HCT116 (cell line): Measurements from ENCODE around the gene SERINC3. TPM values are rescaled to one million over a fixed set of nuclear protein-coding genes. Genes with fewer than 3 reads are reported as not detected.

Source experiments
- ATAC-seq: fragments of 200-7000 bp; cut with Tn5 transposase; 2 replicates; pipeline ENCODE4 v1.9.1; 2020; ENCODE audit warnings: mild to moderate bottlenecking, moderate library complexity
- BruUV-seq: library from RNA; stranded (reverse); fragments of 400-500 nt; replicated peaks from 2 replicates; lab custom pipeline; 2021; lab: Mats Ljungman, UMichigan
- CTCF ChIA-PET: fragments of 300-600 bp; sonication (Branson Sonifier 250); formaldehyde crosslinking; loops from one replicate; lab custom pipeline; 2021; ENCODE audit warnings: antibody characterized with exemption; lab: Charles Lee
- POLR2A ChIA-PET: fragments of 300-600, 350-600 bp; sonication (Branson Sonifier 250); formaldehyde crosslinking; loops from one replicate; lab custom pipeline; 2021; ENCODE audit warnings: antibody characterized with exemption; lab: Charles Lee
- RAD21 ChIA-PET, 2 experiments: fragments of 300-600 bp; sonication (Branson Sonifier 250); formaldehyde crosslinking; loops; one replicate each; lab custom pipeline; 2023; ENCODE audit warnings: low total read pairs in 2 of 2; ENCODE audit not compliant: uncharacterized antibody in 2 of 2, unreplicated experiment in 2 of 2, low non-redundant PET in 1 of 2; lab: Charles Lee
- DNase-seq: peaks from one replicate; pipeline ENCODE4 v3.0.0-alpha.2; 2010; ENCODE audit warnings: low read depth, low spot score
- H2AFZ ChIP-seq: fragments of 200-600 bp; shearing (Covaris generic), sonication (generic); 2 replicates; pipeline ENCODE4 v1.6.1; 2017; ENCODE audit warnings: low read depth, mixed run types, mixed read lengths, antibody characterized with exemption, low read length; ENCODE audit not compliant: poor library complexity, severe bottlenecking
- H3K27ac ChIP-seq: 2 replicates; pipeline ENCODE4 v1.5.1; 2012; ENCODE audit warnings: low read depth, low read length
- H3K27me3 ChIP-seq: fragments of 200-600 bp; sonication (generic); 2 replicates; pipeline ENCODE4 v1.6.1; 2016; ENCODE audit warnings: mixed run types, low read length, mixed read lengths; ENCODE audit not compliant: insufficient read depth
- H3K36me3 ChIP-seq, 2 experiments: fragments of 200-500 bp in 1 of 2; fragments of 200-600 bp in 1 of 2; sonication (Bioruptor generic) in 1 of 2; sonication (generic) in 1 of 2; 2 replicates each; pipeline versions ENCODE4 v1.5.1 to v1.6.1; 2014 to 2016; ENCODE audit warnings: low read length in 2 of 2, inconsistent platforms in 1 of 2, mixed read lengths in 1 of 2, mixed run types in 1 of 2; ENCODE audit not compliant: insufficient read depth in 2 of 2, control insufficient read depth in 1 of 2
- H3K4me1 ChIP-seq, 2 experiments: fragments of 200-600 bp in 1 of 2; sonication (generic) in 1 of 2; 2 replicates each; pipeline versions ENCODE4 v1.5.1 to v1.6.1; 2012 to 2017; ENCODE audit warnings: low read length in 2 of 2, inconsistent platforms in 1 of 2, mild to moderate bottlenecking in 1 of 2, mixed read lengths in 1 of 2, mixed run types in 1 of 2, moderate library complexity in 1 of 2; ENCODE audit not compliant: insufficient read depth in 2 of 2, control insufficient read depth in 1 of 2
- H3K4me2 ChIP-seq: fragments of 200-600 bp; sonication (generic); 2 replicates; pipeline ENCODE4 v1.6.1; 2017; ENCODE audit warnings: mixed run types, low read length, mixed read lengths
- H3K4me3 ChIP-seq, 2 experiments: fragments of 200-600 bp in 1 of 2; sonication (generic) in 1 of 2; replicated peaks in 1 of 2; 2 replicates each; pipeline ENCODE4 v1.5.1; 2011 to 2016; ENCODE audit warnings: low read length in 2 of 2, control low read depth in 1 of 2, low read depth in 1 of 2, mild to moderate bottlenecking in 1 of 2, mixed read lengths in 1 of 2, mixed run types in 1 of 2
- H3K79me2 ChIP-seq: fragments of 200-600 bp; sonication (generic); 2 replicates; pipeline ENCODE4 v1.6.1; 2017; ENCODE audit warnings: mild to moderate bottlenecking, mixed run types, low read length, moderate library complexity, mixed read lengths; ENCODE audit not compliant: insufficient read depth
- H3K9ac ChIP-seq: fragments of 200-600 bp; sonication (generic); 2 replicates; pipeline ENCODE4 v1.6.1; 2016; ENCODE audit warnings: low read length, mixed read lengths
- H3K9me2 ChIP-seq: fragments of 200-600 bp; sonication (generic), shearing (Covaris generic); 2 replicates; pipeline ENCODE4 v1.6.1; 2017; ENCODE audit warnings: mixed run types, mild to moderate bottlenecking, moderate library complexity; ENCODE audit not compliant: insufficient read depth
- H3K9me3 ChIP-seq, 2 experiments: fragments of 200-500 bp in 1 of 2; fragments of 200-600 bp in 1 of 2; sonication (Bioruptor generic) in 1 of 2; sonication (generic) in 1 of 2; 2 replicates each; pipeline ENCODE4 v1.6.1; 2014 to 2017; ENCODE audit warnings: low read length in 2 of 2, mixed read lengths in 2 of 2, inconsistent platforms in 1 of 2, low read depth in 1 of 2, mild to moderate bottlenecking in 1 of 2, mixed run types in 1 of 2, moderate library complexity in 1 of 2; ENCODE audit not compliant: control insufficient read depth in 1 of 2, insufficient read depth in 1 of 2
- H4K20me1 ChIP-seq: fragments of 200-600 bp; sonication (generic), shearing (Covaris generic); 2 replicates; pipeline ENCODE4 v1.6.1; 2017; ENCODE audit warnings: mixed run types, mild to moderate bottlenecking, moderate library complexity; ENCODE audit not compliant: insufficient read depth
- CBX3 ChIP-seq: IDR thresholded peaks from 2 replicates; pipeline ENCODE4 v1.6.1; 2012; ENCODE audit warnings: low read depth
- CEBPB ChIP-seq: IDR thresholded peaks from 2 replicates; pipeline ENCODE4 v1.6.1; 2012; ENCODE audit warnings: low read depth
- EGR1 ChIP-seq: IDR thresholded peaks from 2 replicates; pipeline ENCODE4 v1.6.1; 2012; ENCODE audit warnings: low read depth
- ELF1 ChIP-seq: IDR thresholded peaks from 2 replicates; pipeline ENCODE4 v1.6.1; 2012; ENCODE audit warnings: low read depth, borderline replicate concordance
- EZH2 ChIP-seq: fragments of 200-600 bp; sonication (generic); IDR thresholded peaks from 2 replicates; pipeline ENCODE4 v1.6.1; 2017; ENCODE audit warnings: antibody characterized with exemption, mixed run types
- EZH2phosphoT487 ChIP-seq: fragments of 200-600 bp; IDR thresholded peaks from 2 replicates; pipeline ENCODE4 v1.6.1; 2018; ENCODE audit warnings: antibody characterized with exemption, borderline replicate concordance
- JUND ChIP-seq: IDR thresholded peaks from 2 replicates; pipeline ENCODE4 v1.6.1; 2012
- POLR2A ChIP-seq: IDR thresholded peaks from 2 replicates; pipeline ENCODE4 v1.7.0; 2011; ENCODE audit warnings: borderline replicate concordance; ENCODE audit not compliant: insufficient read depth, insufficient read length; ENCODE audit errors: extremely low read depth
- POLR2AphosphoS5 ChIP-seq: IDR thresholded peaks from 2 replicates; pipeline ENCODE4 v1.6.1; 2011; ENCODE audit warnings: mild to moderate bottlenecking, low read depth, low read length, moderate library complexity
- RAD21 ChIP-seq: IDR thresholded peaks from 2 replicates; pipeline ENCODE4 v1.6.1; 2012; ENCODE audit warnings: low read depth, mild to moderate bottlenecking
- SIN3A ChIP-seq: IDR thresholded peaks from 2 replicates; pipeline ENCODE4 v1.6.1; 2012; ENCODE audit warnings: low read depth
- SRF ChIP-seq: IDR thresholded peaks from 2 replicates; pipeline ENCODE4 v1.6.1; 2012; ENCODE audit warnings: low read depth
- TCF7L2 ChIP-seq: IDR thresholded peaks from 2 replicates; pipeline ENCODE4 v1.7.0; 2011; ENCODE audit warnings: borderline replicate concordance, inconsistent platforms; ENCODE audit not compliant: insufficient read depth, insufficient read length; ENCODE audit errors: extremely low read depth
- ZFX ChIP-seq: fragments of 450-650 bp; IDR thresholded peaks from 2 replicates; pipeline ENCODE4 v1.6.1; 2017
- ZNF274 ChIP-seq: fragments of 200-500 bp; sonication (Bioruptor generic); IDR thresholded peaks from 2 replicates; pipeline ENCODE4 v1.6.1; 2014; ENCODE audit warnings: mild to moderate bottlenecking, low read depth, low read length, inconsistent platforms
- intact Hi-C: fragments of 100-400 bp; cut with micrococcal nuclease; formaldehyde crosslinking; loops from 2 replicates; pipeline ENCODE4 v1.10.0; 2022
- total RNA-seq: library from RNA; stranded (reverse); gene quantifications from one replicate; pipeline ENCODE4 v1.2.1, GENCODE V29; 2021; ENCODE audit not compliant: unreplicated experiment
- TF ChIP-seq, protein P1 (sequence below): IDR thresholded peaks from 2 replicates; pipeline ENCODE4 v1.6.1; 2012; ENCODE audit warnings: low read depth
- TF ChIP-seq, protein P2 (sequence below): IDR thresholded peaks from 2 replicates; pipeline ENCODE4 v1.6.1; 2011; ENCODE audit warnings: mild to moderate bottlenecking, low read length, moderate library complexity; ENCODE audit not compliant: insufficient replicate concordance; ENCODE audit errors: extremely low read depth
- TF ChIP-seq, protein P3 (sequence below): IDR thresholded peaks from 2 replicates; pipeline ENCODE4 v1.6.1; 2012

SERINC3 gene
- total RNA-seq, 1 experiment from 2014 or later: 56.8 TPM

DNA sequence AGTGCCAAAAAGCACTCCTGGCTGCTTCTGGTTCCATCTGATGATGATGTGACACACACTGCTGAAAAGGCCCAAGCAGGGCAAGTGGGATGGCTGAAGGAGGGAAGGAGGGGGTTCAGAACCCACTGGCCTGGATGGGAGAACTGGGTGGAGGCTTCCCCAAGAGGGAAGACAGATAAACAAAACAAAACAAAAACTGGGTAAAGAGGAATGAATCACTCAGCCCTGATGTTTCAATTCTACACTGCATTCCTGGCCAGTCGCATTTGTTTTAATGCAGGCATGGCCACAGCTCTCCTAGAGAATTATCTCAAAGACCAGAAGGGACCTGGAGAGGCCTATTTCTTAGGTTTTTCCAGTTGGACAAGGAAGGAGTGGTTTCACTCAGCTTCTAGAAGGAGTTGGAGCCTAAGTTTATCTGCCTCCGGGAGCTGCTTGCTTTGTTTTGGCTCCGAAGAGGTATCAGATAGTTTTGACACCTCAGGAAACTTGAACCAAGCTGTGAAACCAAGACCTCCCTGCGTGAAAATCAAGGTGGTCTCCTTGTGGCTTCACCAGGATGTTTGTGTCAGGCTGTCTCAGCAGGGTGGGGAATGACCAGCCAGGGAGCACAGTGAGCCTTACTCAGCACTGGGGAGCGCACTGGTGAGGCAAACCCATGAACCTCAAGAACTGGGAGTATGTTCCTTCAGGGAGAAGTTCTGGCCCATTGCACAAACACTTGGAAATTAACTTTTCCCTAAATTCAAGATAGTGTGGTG lies 30.1 kb downstream of the SERINC3 start:
- ATAC-seq (no peak), DNase-seq (no peak)
- ChIA-PET CTCF (no interaction called here), RAD21 (no interaction called here), POLR2A (no interaction called here)
- intact Hi-C loops: no loop called here
- no TSS peak for BruUV-seq
- peaks cover 11 to 22% of the 10 kb centered on the region in 2 experiments; a peak in 3 of 4 replicates for H3K36me3 ChIP-seq
- H3K27me3 ChIP-seq: no peaks in the 10 kb centered on the region
- H2AFZ ChIP-seq: no peak overlapping the region
- no peaks in the 10 kb centered on the region for H3K9me3 ChIP-seq
- H3K79me2 ChIP-seq: no peaks in the 10 kb centered on the region
- no peak overlapping the region for H3K4me3 ChIP-seq
- no peak overlapping the region for H3K4me2 ChIP-seq
- no peak overlapping the region for H3K9ac ChIP-seq
- no peaks in the 10 kb centered on the region for H4K20me1 ChIP-seq
- TF ChIP-seq EGR1 (no peak), CEBPB (no peak), ZFX (no peak), CBX3 (no peak), POLR2A (no peak), SRF (no peak), EZH2phosphoT487 (no peak), EZH2 (no peak), POLR2AphosphoS5 (no peak), ELF1 (no peak), SIN3A (no peak), TCF7L2 (no peak), RAD21 (no peak), ZNF274 (no peak), JUND (no peak)
- TF ChIP-seq, protein P1, sequence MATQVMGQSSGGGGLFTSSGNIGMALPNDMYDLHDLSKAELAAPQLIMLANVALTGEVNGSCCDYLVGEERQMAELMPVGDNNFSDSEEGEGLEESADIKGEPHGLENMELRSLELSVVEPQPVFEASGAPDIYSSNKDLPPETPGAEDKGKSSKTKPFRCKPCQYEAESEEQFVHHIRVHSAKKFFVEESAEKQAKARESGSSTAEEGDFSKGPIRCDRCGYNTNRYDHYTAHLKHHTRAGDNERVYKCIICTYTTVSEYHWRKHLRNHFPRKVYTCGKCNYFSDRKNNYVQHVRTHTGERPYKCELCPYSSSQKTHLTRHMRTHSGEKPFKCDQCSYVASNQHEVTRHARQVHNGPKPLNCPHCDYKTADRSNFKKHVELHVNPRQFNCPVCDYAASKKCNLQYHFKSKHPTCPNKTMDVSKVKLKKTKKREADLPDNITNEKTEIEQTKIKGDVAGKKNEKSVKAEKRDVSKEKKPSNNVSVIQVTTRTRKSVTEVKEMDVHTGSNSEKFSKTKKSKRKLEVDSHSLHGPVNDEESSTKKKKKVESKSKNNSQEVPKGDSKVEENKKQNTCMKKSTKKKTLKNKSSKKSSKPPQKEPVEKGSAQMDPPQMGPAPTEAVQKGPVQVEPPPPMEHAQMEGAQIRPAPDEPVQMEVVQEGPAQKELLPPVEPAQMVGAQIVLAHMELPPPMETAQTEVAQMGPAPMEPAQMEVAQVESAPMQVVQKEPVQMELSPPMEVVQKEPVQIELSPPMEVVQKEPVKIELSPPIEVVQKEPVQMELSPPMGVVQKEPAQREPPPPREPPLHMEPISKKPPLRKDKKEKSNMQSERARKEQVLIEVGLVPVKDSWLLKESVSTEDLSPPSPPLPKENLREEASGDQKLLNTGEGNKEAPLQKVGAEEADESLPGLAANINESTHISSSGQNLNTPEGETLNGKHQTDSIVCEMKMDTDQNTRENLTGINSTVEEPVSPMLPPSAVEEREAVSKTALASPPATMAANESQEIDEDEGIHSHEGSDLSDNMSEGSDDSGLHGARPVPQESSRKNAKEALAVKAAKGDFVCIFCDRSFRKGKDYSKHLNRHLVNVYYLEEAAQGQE: no peak
- TF ChIP-seq, protein P2, sequence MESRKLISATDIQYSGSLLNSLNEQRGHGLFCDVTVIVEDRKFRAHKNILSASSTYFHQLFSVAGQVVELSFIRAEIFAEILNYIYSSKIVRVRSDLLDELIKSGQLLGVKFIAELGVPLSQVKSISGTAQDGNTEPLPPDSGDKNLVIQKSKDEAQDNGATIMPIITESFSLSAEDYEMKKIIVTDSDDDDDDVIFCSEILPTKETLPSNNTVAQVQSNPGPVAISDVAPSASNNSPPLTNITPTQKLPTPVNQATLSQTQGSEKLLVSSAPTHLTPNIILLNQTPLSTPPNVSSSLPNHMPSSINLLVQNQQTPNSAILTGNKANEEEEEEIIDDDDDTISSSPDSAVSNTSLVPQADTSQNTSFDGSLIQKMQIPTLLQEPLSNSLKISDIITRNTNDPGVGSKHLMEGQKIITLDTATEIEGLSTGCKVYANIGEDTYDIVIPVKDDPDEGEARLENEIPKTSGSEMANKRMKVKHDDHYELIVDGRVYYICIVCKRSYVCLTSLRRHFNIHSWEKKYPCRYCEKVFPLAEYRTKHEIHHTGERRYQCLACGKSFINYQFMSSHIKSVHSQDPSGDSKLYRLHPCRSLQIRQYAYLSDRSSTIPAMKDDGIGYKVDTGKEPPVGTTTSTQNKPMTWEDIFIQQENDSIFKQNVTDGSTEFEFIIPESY: no peak
- TF ChIP-seq, protein P3, sequence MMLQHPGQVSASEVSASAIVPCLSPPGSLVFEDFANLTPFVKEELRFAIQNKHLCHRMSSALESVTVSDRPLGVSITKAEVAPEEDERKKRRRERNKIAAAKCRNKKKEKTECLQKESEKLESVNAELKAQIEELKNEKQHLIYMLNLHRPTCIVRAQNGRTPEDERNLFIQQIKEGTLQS: no peak
- H3K9me2 ChIP-seq: no peaks in the 10 kb centered on the region
- peaks cover 0 to 27% of the 10 kb centered on the region in 2 experiments; a peak in 3 of 4 replicates for H3K4me1 ChIP-seq
- H3K27ac ChIP-seq: no peak overlapping the region
